ENCODE measurements around the gene CASP8AP2. TPM values are rescaled to one million over a fixed set of nuclear protein-coding genes. Genes with fewer than 3 reads are reported as not detected.
"Not testable (repeated sequence)": the region's sequence is repeated elsewhere in the genome, so short reads cannot be mapped to it uniquely, and the experiment has no call there.

CASP8AP2 gene
- total RNA-seq (2014; rRNA removed; shearing (Covaris generic)), result 9.3 and 11.4 TPM in 2 replicates

- DNase-seq (ENCODE audit: low read depth), result peak; percentile 98
Observed at GRCh38 chr6:89829472-89830169, at the start of gene CASP8AP2. Gene CASP8AP2, plus strand, starts transcription at chr6:89829880.

- DNase-seq (ENCODE audit: low read depth), result no peak
Observed at GRCh38 chr6:89781070-89782034, 48.3 kb upstream of the CASP8AP2 start.

- no peak for DNase-seq (ENCODE audit: low read depth)
Observed at GRCh38 chr6:89782222-89782621, 47.5 kb upstream of the CASP8AP2 start.

GRCh38 chr6:89783293-89783692 is 46.4 kb upstream of the CASP8AP2 start:
- DNase-seq (ENCODE audit: low read depth), result not testable (repeated sequence)

- DNase-seq (ENCODE audit: low read depth), result no peak
Observed at GRCh38 chr6:89784838-89785237, 44.8 kb upstream of the CASP8AP2 start.

- DNase-seq (ENCODE audit: low read depth), result no peak
Observed at GRCh38 chr6:89786970-89787369, 42.7 kb upstream of the CASP8AP2 start.

GRCh38 chr6:89787660-89788328 is 41.9 kb upstream of the CASP8AP2 start:
- no peak for DNase-seq (ENCODE audit: low read depth)

- DNase-seq (ENCODE audit: low read depth), result no peak
Observed at GRCh38 chr6:89789980-89790379, 39.7 kb upstream of the CASP8AP2 start.

GRCh38 chr6:89790403-89790802 is 39.3 kb upstream of the CASP8AP2 start:
- DNase-seq (ENCODE audit: low read depth), result no peak

- DNase-seq (ENCODE audit: low read depth), result peak; percentile 23
Observed at GRCh38 chr6:89792881-89793280, 36.8 kb upstream of the CASP8AP2 start.

- DNase-seq (ENCODE audit: low read depth), result no peak
Observed at GRCh38 chr6:89793586-89793985, 36.1 kb upstream of the CASP8AP2 start.

GRCh38 chr6:89794324-89794723 is 35.4 kb upstream of the CASP8AP2 start:
- no peak for DNase-seq (ENCODE audit: low read depth)

- peak; percentile 80 for DNase-seq (ENCODE audit: low read depth)
Observed at GRCh38 chr6:89797317-89797716, 32.4 kb upstream of the CASP8AP2 start.

GRCh38 chr6:89799096-89799495 is 30.6 kb upstream of the CASP8AP2 start:
- DNase-seq (ENCODE audit: low read depth), result no peak

- no peak for DNase-seq (ENCODE audit: low read depth)
Observed at GRCh38 chr6:89799756-89800155, 29.9 kb upstream of the CASP8AP2 start.

- DNase-seq (ENCODE audit: low read depth), result no peak
Observed at GRCh38 chr6:89803271-89803670, 26.4 kb upstream of the CASP8AP2 start.

- no peak for DNase-seq (ENCODE audit: low read depth)
Observed at GRCh38 chr6:89805814-89806371, 23.8 kb upstream of the CASP8AP2 start.

- no peak for DNase-seq (ENCODE audit: low read depth)
Observed at GRCh38 chr6:89807581-89807980, 22.1 kb upstream of the CASP8AP2 start.

GRCh38 chr6:89813422-89813821 is 16.3 kb upstream of the CASP8AP2 start:
- DNase-seq (ENCODE audit: low read depth), result not testable (repeated sequence)

GRCh38 chr6:89817481-89817880 is 12.2 kb upstream of the CASP8AP2 start:
- DNase-seq (ENCODE audit: low read depth), result no peak

- peak; percentile 27 for DNase-seq (ENCODE audit: low read depth)
Observed at GRCh38 chr6:89818977-89819335, 10.7 kb upstream of the CASP8AP2 start.

Data from M059J (cell line).